ENCODE measurements around the gene ZMYM2. TPM values are rescaled to one million over a fixed set of nuclear protein-coding genes. Genes with fewer than 3 reads are reported as not detected.

The ZMYM2 gene
- total and polyA plus RNA-seq, 2 experiments from 2014 or later, result 87.9 to 159 TPM

- Mint-ChIP-seq H3K4me3 (no peak overlapping the region), H3K27me3 (ENCODE audit: insufficient read depth, low read depth, poor library complexity) (no peaks in the 10 kb centered on the region), H3K9me3 (no peaks in the 10 kb centered on the region), H3K36me3 (ENCODE audit: low read depth) (no peaks in the 10 kb centered on the region), H3K4me1 (no peaks in the 10 kb centered on the region), H3K27ac (no peak overlapping the region)
- H3K4me2 ChIP-seq, result no peak overlapping the region
- H3F3A ChIP-seq (replicated peaks; ENCODE audit: low read depth), result no peaks in the 10 kb centered on the region
- no peak for ATAC-seq
- no peak for DNase-seq (ENCODE audit: low spot score)
- H3K27ac ChIP-seq (ENCODE audit: low read depth), result no peak overlapping the region
- H2AFZ ChIP-seq, result no peak overlapping the region
- H3K79me2 ChIP-seq (replicated peaks; ENCODE audit: insufficient read depth), result no peaks in the 10 kb centered on the region
- TF ChIP-seq POLR2AphosphoS5 (IDR thresholded peaks at IDR 0.05; ENCODE audit: low read depth) (no peak), JUNB (IDR thresholded peaks at IDR 0.05; ENCODE audit: unreplicated experiment) (no peak), ZNF114 (CRISPR knock-in tag; IDR thresholded peaks at IDR 0.05) (no peak), ZNF331 (CRISPR knock-in tag; IDR thresholded peaks at IDR 0.05; ENCODE audit: low read depth) (no peak), CTCF (conservative IDR thresholded peaks at IDR 0.05; ENCODE audit: low read depth in 2 of 2) (no peak), EZH2 (IDR thresholded peaks at IDR 0.05; ENCODE audit: low read depth, unreplicated experiment) (no peak), REST (IDR thresholded peaks at IDR 0.05; ENCODE audit: unreplicated experiment) (no peak), ETS1 (IDR thresholded peaks at IDR 0.05) (no peak), STAT1 (IDR thresholded peaks at IDR 0.05; ENCODE audit: unreplicated experiment) (no peak), NANOG (IDR thresholded peaks at IDR 0.05; ENCODE audit: borderline replicate concordance) (no peak), ZNF462 (CRISPR knock-in tag; IDR thresholded peaks at IDR 0.05) (no peak), CREB1 (CRISPR knock-in tag; IDR thresholded peaks at IDR 0.05; ENCODE audit: low read depth) (no peak), EZH2phosphoT487 (IDR thresholded peaks at IDR 0.05; ENCODE audit: unreplicated experiment) (no peak)
- peaks cover 3% of the 10 kb centered on the region for H3K4me1 ChIP-seq (ENCODE audit: insufficient read depth)
- peaks cover 38% of the 10 kb centered on the region for H3K27me3 ChIP-seq (ENCODE audit: insufficient read depth)
- H3K4me3 ChIP-seq, result no peak overlapping the region
- no peaks in the 10 kb centered on the region; the same call in 1 of the 2 replicates for H4K20me1 ChIP-seq (replicated peaks; ENCODE audit: insufficient read depth)
- H3K36me3 ChIP-seq (ENCODE audit: insufficient read depth), result no peaks in the 10 kb centered on the region
- H3K9me2 ChIP-seq (ENCODE audit: insufficient read depth), result no peaks in the 10 kb centered on the region
These were observed 173.6 kb downstream of the ZMYM2 start for GRCh38 chr13:20132052-20132634.

Data from GM23338 (cell line).